DMS79 (cell line): ENCODE measurements around the gene APOB.

Experiments
- DNase-seq: peaks from one replicate; lab custom pipeline; 2025; lab: John Stamatoyannopoulos, UW

The APOB gene

DNA sequence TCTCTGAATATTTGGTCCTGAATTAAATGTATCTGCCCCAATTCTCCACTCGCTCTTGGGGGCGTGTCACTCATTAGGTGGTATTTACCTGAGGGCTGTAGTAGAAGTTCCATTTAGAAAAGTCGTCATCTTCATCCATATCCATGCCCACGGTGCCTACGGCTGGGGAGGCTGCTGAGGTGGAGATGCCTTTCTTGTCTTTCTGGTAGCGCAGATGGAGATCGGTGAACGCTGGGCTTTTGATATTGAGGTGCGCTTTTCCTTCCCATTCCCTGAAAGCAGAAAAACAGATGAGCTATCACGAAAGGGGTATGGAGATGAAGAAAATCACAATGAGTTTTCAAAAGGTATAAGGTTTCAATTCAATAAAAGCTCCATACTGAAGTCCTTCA, 39.7 kb downstream of the APOB start:
- no peak for DNase-seq

DNA sequence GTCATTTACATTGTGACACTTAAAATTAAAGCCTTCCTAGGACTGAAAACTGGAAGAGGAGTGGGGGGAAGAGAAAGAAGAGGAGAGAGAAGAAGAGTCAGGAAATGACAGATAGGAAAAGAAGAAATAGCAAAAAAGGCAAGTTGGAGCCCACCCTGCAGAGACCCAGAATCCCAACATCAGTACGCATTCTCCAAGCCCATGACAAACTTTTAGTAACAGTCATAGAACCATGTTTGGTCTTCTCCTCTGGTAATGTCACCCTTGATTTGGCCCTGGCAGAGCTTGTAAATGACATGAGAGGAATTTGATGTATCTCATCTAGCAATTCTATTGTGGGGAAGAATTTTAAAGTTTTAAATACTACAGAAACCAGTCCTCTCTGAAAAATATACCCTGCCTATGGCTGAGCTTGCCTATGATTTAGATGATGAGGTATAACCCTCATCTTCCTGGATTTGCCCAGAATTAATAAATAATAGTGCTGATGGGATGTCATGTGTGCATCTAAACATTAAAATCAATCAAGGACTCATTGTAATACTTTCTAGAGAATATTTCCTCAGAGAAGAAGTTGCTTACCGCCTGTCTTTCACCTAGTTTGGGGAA, 40.2 kb downstream of the APOB start:
- DNase-seq: no peak

DNA sequence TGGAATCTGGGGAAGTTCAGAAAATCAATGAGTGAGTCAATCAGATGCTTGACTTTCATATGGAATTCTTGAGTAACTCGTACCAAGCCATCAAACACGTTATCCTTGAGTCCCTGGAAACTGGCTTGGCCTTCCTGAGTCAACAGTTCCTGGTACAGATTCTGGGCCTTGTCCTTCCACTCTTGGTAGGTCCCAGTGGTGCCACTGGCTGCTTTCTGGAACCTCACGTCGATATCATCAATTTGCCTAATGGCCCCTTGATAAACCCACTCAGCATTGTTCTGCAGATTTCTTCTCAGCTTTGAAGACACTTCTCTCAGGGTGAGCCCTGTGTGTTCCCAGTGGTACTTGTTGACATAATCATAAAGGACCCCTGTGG, 41.1 kb downstream of the APOB start:
- DNase-seq: no peak

DNA sequence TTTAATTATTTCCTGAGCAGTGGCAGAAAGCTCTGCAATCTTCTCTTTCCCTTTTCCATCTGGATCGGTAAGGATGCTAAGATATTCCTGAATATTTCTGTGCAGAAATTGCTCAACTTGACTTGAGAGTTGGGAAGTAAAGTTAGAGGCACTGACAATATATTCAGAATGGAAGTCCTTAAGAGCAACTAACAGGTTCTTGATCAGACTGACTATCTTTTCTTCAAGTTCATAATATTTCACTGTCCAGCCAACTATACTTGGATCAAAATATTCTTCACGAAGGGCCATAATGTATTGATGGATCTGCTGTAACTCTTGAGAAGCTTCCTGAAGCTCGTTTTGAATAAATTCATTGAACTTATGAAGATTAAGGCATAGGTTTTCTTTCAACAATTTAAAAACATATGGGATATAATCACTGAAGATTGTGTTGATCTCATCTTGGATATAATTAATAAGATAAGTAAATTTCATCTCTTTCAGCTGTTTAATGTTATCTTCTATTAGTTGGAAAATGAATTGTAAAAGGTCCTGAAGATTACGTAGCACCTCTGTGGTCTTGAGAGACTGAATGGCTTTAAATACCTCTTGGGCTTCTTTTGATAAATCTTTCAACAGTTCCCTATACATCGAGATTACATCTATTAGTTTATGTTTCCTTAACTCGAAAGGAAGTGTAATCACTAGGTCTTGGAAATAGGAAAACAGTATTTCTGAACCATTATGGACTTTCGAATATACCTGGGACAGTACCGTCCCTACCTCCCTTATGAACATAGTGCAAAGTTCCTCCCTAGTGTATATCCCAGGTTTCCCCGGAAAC, 41.7 kb downstream of the APOB start:
- no peak for DNase-seq

DNA sequence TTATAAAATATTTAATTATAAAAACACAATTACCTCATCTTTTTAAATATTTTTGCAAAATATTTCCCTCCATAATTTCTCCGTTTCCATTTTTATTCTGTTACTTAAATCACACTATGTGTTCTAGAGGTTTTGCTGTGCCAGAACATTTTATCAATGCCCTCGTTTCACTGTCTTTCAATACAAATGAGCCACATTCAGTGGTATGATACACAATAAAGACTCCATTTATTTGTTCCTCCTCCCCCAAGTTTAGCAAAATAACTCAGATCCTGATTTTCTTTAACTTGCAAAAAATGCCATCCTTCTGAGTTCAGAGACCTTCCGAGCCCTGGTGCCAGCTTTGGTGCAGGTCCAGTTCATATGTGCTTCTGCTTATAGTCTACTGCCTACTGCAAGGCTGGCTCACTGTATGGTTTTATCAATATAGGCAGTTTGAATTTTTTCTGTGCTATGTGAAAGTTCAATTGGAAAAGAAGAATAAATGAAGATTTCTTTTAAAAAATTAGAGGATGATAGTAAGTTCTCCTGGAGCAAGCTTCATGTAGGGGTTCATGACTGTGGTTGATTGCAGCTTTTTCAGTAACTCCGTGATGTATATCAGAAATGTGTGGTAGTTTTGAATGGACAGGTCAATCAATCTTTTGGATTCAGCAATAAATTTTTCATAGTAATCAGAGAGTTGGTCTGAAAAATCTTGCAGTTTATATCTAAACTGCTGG, 42.5 kb downstream of the APOB start:
- no peak for DNase-seq

DNA sequence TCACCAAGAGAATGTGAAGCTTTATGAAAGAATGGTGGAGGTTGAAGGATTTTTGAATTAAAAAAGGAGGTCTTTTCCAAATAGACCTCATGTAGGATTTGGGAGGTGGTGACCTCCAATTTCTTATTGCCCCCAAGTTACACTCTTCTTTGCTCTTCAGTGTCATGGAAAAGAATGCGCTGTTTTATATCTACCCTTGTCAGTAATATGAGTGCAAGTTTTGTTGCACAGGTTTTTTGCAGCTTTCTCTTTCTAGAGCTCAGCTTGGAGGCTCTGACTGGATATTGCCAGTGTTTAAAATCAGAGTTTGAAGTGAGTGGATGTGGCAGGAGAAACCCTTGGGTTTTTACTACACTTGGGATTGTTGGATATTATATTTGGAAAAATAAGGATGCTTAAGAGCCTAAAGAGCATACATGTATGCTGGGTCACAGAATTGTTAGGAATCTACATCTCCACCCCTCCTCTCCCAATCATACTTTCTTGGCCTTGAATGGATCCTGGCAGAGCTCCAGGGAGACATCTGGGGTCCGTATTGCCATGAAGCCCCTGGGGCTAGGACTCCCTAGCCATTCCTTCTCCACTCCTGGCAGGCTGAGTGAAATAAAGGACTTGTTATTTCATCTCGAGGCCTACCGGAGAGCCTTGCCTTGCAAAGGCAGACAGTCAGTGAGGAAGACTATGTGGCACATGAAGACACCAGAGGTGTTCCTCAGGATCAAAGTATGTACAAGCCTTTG, 43.8 kb downstream of the APOB start:
- no peak for DNase-seq

DNA sequence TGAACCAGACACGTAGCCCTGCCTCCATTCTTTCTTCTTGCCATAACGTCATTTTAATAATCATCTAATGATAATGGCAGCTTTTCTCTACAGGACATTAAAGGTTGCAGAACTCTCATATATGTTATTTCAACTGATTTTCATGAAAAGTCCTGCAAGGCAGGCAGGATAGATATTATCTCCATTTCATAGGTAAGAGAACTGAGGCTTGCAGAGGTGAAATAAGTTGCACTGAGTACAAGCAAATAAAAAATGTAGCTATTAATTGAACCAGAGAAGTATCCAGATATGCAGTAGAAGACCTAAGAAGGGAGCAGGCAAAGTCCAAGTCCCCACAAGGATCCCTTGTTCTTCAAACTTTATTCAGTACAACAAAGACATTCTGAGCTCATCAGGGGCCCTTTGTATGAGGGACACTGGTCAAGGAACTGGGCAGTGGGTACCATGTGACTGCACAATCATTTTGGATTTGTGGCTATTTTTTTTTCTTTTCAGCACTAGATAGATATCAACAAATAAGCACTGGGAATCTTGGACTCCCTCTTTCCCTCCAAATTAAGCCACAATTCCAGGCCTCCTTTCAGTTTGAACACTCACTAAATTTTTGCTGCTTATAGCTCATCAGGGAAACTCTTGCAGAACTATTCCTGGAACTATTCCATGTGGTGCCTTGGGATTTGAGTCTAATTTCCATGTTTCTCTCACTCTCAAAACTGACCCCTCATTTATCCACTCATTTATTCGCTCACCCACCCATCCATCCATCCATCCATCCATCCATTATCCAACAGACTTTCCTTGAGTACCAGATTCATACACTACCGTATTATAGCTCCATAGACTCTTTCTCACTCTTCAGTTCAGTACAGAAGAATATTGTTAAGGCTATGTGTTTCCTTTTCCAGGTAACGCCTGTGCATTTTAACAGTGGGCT, 44.6 kb downstream of the APOB start:
- DNase-seq: no peak

DNA sequence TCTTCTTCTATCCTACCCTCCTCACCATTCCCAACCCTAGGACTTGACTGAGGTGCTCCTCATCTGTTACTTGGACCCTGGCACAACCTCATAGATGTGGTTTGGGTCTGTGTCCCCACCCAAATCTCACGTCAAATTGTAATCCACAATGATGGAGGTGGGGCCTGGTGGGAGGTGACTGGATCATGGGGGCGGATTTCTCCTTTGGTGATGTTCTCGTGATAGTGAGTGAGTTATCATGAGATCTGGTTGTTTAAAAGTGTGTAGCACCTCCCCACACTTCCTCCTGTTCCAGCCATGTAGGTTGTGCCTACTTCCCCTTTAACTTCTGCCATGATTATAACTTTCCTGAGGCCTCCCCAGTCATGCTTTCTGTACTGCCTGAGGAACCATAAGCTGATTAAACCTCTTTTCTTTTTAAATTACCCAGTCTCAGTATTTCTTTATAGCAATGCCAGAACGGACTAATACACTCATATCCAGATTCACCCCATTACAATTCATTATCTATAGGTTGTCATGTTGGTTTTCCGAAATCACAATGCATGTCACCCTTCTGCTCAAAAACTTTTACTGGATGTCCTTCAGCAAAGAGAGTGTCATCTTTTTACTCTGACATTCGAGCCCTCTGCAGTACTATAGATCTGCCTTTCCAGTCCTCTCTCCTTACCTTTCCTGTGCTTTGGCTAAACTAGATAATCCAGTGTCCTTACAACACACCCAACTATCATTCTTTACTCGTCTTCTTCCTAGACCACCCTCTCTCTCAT, 45.7 kb downstream of the APOB start:
- DNase-seq: no peak

DNA sequence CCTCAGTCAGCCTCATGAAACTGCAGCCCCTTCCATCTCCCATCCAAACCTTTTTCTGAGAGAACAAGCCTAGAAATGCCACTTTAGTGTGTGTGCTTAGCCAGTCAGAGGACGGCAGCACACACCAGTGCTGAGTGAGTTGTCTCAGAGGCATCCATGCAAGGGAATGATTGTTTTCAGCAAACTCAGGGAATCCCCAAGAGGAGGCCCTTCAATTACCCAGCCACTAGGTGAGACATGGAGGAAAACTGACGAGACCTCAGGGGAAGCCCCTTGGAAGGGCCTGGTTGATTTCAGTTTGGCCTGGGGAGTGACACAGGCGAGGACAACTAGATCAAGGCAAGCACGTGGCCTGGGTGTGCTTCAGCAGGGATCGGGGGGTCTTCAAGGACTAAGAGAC, 49.7 kb downstream of the APOB start:
- DNase-seq: no peak

DNA sequence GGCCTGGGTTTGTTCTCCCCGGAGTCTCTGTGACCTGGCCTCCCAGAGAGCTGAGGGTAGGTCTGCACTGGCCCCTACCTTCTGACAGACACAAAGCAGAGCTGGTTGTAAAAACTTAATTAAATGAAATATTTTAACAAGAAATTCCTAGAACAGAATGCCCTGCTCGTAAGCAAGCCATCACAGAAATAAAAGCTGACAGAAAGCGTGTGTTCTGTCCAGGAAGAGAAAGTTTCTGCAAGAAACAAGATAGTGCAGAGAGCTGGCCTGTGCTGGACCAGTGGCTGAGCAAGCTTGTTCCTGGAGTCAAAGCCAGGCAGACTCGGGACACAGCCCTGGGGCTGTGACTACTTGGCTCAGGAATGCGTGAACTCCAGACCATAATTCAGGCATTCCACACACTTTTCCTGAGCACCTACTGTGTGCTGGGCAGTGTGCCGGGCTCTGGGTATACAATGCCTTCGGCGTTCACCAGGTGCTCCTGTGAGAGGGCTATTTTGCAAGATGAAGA, 51.6 kb downstream of the APOB start:
- DNase-seq: no peak

DNA sequence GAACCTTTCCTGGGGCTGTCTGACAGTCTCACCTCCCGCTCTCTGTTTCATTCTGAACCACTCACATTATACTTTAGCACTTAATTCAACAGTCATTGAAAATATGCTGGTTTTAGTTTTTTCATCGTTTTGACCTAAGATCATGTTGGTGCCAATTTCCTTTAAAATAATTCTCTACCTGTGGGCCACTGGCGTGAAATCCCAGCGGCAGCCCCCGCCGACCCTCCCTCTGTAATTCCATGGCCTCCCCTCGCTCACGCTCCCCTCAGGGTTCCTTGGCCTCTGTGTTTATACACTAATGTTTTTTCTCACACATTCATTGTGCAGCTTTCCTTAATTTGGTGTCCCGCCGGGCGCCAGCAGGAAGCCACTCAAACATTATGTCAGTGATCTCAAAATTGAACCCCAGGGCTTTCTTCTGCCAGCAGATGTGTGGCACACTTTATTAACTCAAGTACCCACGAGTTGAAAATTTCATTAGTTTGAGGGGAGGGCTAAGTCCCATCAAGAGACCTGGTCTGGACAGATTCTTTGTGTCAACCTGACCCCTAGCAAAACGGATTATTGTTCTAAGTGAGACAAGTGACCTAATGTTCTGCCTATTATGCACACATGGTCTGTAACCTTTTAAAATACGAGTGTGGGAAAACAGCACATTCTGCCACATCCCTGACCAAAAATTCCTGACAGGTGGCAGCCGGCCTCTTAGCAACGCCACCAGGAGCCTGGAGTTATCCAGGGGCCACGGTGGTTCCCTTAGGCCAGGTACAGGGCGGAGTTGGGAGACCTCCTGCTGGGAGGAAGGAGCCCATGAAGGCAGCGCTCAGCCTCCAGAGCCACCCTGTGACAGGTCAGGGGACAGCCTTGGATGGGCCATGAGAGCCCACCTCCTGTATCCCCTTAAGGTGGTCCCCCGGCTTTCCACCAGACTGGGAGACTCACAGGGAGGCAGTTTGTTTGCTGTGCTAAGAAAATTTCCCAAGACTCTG, 53.1 kb downstream of the APOB start:
- no peak for DNase-seq

DNA sequence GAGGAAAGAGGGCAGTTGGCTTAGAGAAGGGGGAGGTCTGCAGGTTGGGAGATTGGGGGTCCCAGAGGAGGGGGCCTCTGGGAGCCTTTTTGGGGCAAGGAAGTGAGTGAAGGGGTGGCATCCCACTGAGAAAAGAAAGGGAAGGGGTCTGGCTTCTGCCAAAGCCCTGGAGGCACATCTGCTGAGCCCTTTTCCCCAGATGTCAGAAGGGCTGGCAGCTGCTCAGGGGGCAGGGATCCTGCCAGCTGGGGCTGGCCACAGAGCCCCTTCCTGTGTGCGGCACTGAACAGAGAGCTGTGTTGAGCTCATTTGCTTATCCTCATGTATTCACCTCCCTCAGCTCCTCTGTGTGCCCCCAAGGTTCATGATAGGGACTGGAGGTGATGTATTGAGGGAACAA, 54.5 kb downstream of the APOB start:
- no peak for DNase-seq

DNA sequence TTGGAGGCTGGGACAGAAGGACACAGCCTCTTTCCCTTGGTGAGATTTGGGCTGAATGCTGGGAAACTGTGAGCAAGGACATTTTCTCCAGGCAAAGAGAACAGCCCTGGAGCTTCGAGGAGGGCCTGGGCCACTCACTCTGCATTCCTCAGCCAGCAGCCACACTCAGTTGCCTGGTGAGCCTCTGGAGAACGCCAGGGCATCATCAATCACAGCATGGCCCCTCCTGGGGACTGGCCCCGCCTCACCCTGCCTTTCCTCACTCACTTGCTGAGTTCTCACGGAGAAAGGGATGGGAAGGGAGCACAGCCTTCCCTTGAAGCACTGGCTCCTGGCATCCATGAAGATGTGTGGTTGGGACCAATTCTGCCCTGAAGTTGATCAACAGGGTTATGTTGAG, 55.0 kb downstream of the APOB start:
- no peak for DNase-seq

DNA sequence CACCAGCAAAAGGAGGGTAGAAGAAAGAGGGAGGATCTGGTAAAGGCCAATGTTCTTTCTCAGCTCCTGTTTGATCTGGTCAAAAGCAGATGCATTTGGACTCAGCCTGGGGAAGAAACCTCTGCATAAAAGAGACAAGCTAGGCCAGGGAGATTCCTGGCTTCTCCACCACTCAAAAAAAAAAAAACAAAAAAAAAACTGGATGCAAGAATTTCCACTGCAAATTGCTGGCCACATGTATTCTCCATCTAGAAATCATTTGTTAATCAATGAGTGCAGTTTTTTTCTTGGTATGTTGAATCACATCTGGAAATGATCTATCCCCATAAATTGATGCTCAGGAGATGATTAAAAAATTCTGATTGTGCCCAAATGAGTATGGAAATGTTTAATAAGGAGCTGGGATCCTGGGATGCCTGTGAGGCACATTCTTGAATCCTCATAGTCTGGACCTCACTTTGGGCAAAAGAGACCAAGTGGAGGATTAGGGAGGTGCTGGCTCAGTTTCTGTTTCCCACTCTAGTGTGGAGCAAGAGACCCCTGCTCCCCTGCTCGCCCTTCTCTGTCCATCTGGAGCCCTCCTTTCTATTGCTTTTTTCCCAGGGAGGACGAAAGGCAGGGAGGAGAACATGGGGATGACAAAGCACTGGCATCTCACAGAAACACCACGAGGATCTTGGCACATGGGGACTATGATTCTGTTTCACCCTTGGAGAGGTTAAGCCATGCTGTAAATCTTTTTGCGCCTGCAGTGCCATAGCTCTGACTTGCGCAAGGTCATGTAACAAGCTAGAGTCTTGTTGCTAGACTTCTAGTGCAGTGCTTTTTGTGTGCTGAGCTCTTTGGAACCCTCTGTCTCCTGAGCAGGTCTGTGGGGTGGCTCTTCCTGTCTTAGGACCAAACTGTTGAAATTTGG, 57.6 kb downstream of the APOB start:
- no peak for DNase-seq

DNA sequence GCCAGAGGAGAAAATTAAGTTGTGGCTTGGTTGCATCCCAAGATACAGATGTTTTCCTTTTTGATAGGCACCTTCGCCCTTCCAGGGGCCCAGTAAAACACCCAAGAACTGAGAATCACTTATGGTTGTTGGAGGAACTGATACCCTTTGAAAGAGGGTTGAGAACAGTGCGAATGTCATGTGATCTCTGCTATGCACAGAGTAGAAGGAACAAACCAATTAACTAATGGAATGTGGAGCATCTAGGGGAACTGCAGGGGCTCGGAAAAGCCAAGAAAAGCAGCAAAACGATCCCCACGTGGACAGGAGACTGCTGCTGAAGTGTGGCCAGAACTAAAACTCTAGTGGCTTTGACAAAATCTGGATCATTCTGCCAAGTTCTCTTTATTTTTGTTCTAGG, 58.8 kb downstream of the APOB start:
- no peak for DNase-seq

DNA sequence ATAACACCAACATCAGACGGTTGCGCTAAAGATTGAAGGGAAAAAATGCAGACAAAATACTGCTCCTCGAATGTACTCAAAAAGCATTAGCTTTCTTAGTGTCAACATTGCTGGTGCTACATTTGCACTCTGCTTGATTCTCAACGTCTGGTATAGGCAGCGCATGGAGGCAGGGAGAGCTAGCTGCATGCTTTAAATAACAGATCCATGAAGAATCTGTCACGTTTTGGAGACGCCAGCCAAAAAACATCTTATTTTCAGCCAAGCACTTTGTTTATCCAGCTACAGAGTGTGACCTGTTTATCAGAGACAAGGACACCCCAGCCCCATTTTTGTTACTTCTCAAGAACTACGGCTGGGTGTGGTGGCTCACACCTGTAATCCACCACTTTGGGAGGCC, 59.5 kb downstream of the APOB start:
- DNase-seq: no peak

DNA sequence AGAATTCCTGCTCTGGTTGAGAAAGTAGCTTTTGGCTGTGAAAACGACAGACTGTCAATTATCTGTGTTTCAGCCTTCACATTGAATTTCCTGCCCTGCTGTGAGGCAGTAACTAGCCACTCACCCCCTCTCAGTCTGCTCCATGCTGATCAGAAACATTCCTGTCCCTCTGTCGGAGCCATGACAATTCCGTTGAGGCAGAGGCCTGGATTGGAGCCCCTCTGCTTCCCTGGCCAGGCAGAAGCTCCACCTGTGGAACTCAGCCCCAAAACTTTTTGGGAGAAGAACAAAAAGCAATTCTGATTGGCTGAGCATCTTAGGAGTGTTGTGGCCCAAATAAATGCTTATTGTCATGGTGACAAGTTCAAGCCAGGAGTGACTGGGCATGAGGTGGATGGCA, 60.0 kb downstream of the APOB start:
- DNase-seq: no peak

DNA sequence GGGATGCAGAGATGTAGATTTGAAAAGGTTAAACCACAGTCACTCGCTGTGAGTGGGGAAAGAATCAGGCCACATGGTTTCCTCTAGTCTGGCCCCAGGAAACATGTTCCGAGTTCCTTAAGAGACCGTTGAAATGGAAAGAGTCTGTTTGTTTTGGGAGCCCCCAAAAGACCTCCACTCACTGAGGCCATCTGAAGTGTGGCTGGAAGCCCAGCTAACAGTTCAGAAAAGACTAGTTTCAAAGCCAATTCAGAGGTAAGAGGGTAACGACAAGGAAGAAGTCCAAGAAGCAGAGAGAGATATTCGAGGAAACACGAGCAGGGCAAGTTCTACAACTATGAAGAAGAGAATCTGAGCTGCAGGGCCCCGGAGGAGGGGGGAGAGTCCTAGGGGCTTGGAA, 61.0 kb downstream of the APOB start:
- no peak for DNase-seq
